ENCODE data around the gene TIAM1.

DNA sequence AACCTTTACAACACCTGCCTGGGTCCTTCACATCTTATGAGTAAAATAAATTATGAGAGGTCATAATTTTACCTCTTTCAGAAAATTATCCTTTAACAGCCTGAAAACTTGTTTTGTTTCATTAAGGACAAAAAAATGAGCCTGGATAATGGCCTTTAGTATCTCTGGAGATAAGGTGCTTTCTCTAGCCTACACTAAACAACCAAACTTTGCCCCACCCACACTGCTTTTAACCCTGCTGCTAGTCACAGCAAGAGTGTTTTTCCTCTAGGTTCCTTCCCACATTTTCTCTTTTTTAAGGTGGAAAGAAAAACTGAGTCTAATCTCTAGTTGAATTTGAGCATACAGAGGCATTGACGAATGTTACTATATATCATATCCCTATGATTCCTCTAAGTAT, 204.0 kb downstream of the TIAM1 start:
- TF ChIP-seq, protein P1, sequence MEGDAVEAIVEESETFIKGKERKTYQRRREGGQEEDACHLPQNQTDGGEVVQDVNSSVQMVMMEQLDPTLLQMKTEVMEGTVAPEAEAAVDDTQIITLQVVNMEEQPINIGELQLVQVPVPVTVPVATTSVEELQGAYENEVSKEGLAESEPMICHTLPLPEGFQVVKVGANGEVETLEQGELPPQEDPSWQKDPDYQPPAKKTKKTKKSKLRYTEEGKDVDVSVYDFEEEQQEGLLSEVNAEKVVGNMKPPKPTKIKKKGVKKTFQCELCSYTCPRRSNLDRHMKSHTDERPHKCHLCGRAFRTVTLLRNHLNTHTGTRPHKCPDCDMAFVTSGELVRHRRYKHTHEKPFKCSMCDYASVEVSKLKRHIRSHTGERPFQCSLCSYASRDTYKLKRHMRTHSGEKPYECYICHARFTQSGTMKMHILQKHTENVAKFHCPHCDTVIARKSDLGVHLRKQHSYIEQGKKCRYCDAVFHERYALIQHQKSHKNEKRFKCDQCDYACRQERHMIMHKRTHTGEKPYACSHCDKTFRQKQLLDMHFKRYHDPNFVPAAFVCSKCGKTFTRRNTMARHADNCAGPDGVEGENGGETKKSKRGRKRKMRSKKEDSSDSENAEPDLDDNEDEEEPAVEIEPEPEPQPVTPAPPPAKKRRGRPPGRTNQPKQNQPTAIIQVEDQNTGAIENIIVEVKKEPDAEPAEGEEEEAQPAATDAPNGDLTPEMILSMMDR (IDR thresholded peaks at IDR 0.05; ENCODE audit: insufficient read depth, low read length, poor library complexity, severe bottlenecking) = no peak
- TF ChIP-seq EZH2phosphoT487 (conservative IDR thresholded peaks at IDR 0.05; ENCODE audit: low read length) = no peak

Measured in SU-DHL-6 (cell line).